DMS79 (cell line): ENCODE measurements around the gene TNK1.

Source experiments
- DNase-seq: peaks from one replicate; lab custom pipeline; 2025; lab: John Stamatoyannopoulos, UW

TNK1 gene

GRCh38 chr17:7435676-7436555 is 55.0 kb downstream of the TNK1 start:
- no peak for DNase-seq

GRCh38 chr17:7436556-7437368 is 55.9 kb downstream of the TNK1 start:
- DNase-seq, result peak; percentile 54

DNA sequence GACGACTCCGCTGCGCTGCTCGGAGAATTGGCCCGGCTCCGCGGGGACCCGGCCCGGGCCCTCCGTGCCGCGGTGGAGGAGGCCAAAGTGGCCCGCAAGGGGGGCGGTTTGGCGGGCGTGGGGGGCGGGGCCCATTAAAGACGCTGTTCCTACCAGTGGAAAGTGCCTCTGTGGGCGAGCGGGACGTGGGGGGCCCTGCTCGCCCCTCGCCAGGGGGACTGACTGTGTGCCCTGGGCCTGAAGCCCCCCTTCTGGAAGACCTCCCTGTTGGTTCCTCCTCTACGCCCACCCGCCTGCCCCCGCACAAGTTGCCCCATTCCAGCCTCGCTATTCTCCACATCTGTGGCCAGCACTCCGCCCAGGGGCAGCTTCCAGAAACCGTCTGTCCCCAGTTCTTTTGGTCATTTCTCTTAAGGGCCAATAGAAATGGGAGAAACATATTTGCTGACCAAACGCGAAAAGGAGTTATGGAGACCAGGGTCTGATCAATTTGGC is 56.5 kb downstream of the TNK1 start:
- DNase-seq, result no peak

DNA sequence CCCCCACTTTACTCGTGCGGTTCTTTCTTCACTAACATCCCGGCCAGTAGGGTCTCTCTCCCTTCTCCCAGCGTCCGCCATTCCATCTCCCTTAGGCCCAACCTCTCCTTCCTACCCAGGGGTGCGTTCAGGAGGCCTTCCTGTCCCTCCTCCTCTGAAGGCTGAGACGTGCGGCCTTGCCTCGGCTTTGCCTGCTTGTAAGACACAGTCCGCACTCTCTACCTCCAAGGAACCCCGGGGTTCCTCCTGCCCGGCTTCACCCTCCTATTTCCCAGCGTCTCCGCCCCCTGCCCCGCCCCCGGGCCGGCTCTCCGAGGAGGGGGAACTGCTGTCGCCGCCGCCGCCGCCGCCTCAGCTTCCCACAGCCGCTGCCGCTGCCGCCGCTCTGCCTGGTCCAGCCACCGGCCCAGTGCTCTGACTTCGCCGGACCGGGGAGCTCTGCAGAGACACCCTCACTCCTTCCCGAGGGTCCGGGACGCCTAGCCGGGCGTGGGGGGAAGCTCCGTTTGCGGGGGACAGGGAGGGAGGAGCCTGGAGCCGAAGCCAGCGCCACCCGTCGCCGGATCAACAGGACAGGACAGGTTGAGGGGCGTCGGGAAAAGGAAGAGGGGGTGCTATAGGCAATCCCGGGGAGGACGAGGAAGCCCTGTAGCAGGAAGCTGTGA is 57.2 kb downstream of the TNK1 start:
- DNase-seq, result no peak

- no peak for DNase-seq
These were observed 58.0 kb downstream of the TNK1 start for GRCh38 chr17:7438656-7439460.
